ENCODE results near the gene ELP5. TPM values are rescaled to one million over a fixed set of nuclear protein-coding genes. Genes with fewer than 3 reads are reported as not detected.

The ELP5 gene
- total and polyA plus RNA-seq, 2 donors (not counting 3 experiments of a cell fraction or from before 2014, with no cell fraction given) = 44.4 to 54.7 TPM

- Histone ChIP-seq H4K20me1 (replicated peaks; ENCODE audit: control insufficient read depth, extremely low read depth, insufficient read depth, low read length) (no peaks in the 10 kb centered on the region), H3K9me1 (replicated peaks; ENCODE audit: control insufficient read depth, extremely low read depth, insufficient read depth, low read length) (no peaks in the 10 kb centered on the region), H3K4me2 (ENCODE audit: insufficient read depth, low read length) (no peak overlapping the region), H3K9ac (replicated peaks; ENCODE audit: extremely low read depth, insufficient read depth, low read length) (no peak overlapping the region), H3K4me1 (ENCODE audit: control insufficient read depth, extremely low read depth, insufficient read depth, low read length) (peaks cover 3% of the 10 kb centered on the region), H3K79me2 (ENCODE audit: control insufficient read depth, insufficient read depth, low read length) (no peaks in the 10 kb centered on the region), H3K4me3 (replicated peaks in 1 of 3; ENCODE audit: insufficient read depth in 1 of 3, low read depth in 1 of 3, low read length in 3 of 3) (no peak overlapping the region), H3K36me3 (ENCODE audit: control insufficient read depth in 2 of 2, extremely low read depth in 1 of 2, insufficient read depth in 2 of 2, low read length in 2 of 2) (no peaks in the 10 kb centered on the region), H3K27ac (ENCODE audit: insufficient read depth, low read depth, low read length) (no peak overlapping the region), H3K27me3 (ENCODE audit: control insufficient read depth in 2 of 2, insufficient read depth in 2 of 2, low read length in 2 of 2) (peaks cover 20 to 40% of the 10 kb centered on the region in 2 experiments), H3K9me3 (replicated peaks; ENCODE audit: control insufficient read depth, insufficient read depth, low read length) (no peaks in the 10 kb centered on the region), H2AFZ (ENCODE audit: low read depth, low read length) (no peak overlapping the region)
- DNase-seq (ENCODE audit: low read depth, low spot score) (no peak), FAIRE-seq (no peak)
- CTCF ChIA-PET = interaction anchor here (10.2 kb wide), 1 partner anchor 7 kb away, joined by 170 read pairs; no protein-coding TSS in a partner anchor
- TF ChIP-seq POLR2A (IDR thresholded peaks at IDR 0.05; ENCODE audit: low read depth, low read length) (no peak), MAX (IDR thresholded peaks at IDR 0.05; ENCODE audit: insufficient read depth, insufficient read length) (no peak), JUN (IDR thresholded peaks at IDR 0.05; ENCODE audit: borderline replicate concordance, insufficient read depth, insufficient read length, low read depth) (no peak), POLR2AphosphoS5 (IDR thresholded peaks at IDR 0.05; ENCODE audit: insufficient read depth, low read depth, low read length) (no peak), CTCF (IDR thresholded peaks at IDR 0.05; ENCODE audit: extremely low read depth in 1 of 2, insufficient read depth in 1 of 2, low read depth in 1 of 2, low read length in 2 of 2) (no peak), FOS (IDR thresholded peaks at IDR 0.05; ENCODE audit: borderline replicate concordance, insufficient read depth, low read length) (no peak)
- intact Hi-C loops (cut with micrococcal nuclease) (no loop called here), dilution Hi-C loops (cut with MboI; ENCODE audit: extremely low pct_ligation_motif_present, low sequenced_read_pairs) (no loop called here)
- POLR2A ChIA-PET = no interaction called here
- BruUV-seq (replicated peaks) = no TSS peak
Measured at GRCh38 chr17:7290166-7290565, 38.2 kb downstream of the ELP5 start.
